K562 (cell line): ENCODE results near the gene ZNF474. TPM values are rescaled to one million over a fixed set of nuclear protein-coding genes. Genes with fewer than 3 reads are reported as not detected.

Source experiments
- ATAC-seq: fragments of 200-7000 bp; cut with Tn5 transposase; 3 replicates; pipeline ENCODE4 v1.9.1; 2020; ENCODE audit warnings: moderate library complexity
- BruUV-seq: library from RNA; stranded (reverse); fragments of 400-500 nt; replicated peaks from 2 replicates; lab custom pipeline; 2021; lab: Mats Ljungman, UMichigan
- CTCF ChIA-PET: fragments of 300-600 bp; formaldehyde crosslinking; extraction: SDS; loops from one replicate; lab custom pipeline; 2021; ENCODE audit warnings: low intra/inter-chr PET ratio; lab: Yijun Ruan, JAX
- POLR2A ChIA-PET: fragments of 300-600, 350-650 bp; sonication (Branson Sonifier 250); formaldehyde crosslinking; extraction: SDS; loops from one replicate; lab custom pipeline; 2021; ENCODE audit warnings: antibody characterized with exemption, inconsistent platforms; lab: Yijun Ruan, JAX
- DNase-seq, 4 experiments: peaks; one replicate each; pipeline versions ENCODE4 v3.0.0 to v3.0.0-alpha.2; 2011 to 2018; ENCODE audit warnings: low spot score in 3 of 4, mixed read lengths in 3 of 4; ENCODE audit errors: extremely low read depth in 1 of 4
- FAIRE-seq: peaks from 2 replicates; lab custom pipeline; 2011; peaks lifted over from hg19 to GRCh38; lab: Jason Lieb, UNC
- H2AFZ ChIP-seq: 2 replicates; pipeline ENCODE4 v1.6.0; 2011; ENCODE audit warnings: low read depth, low read length, control low read depth, inconsistent platforms
- H3K27ac ChIP-seq: fragments of 200-600 bp; 3 replicates; pipeline ENCODE4 v1.8.0; 2011; ENCODE audit warnings: low read depth, mild to moderate bottlenecking, control low read depth, inconsistent platforms, low read length, moderate library complexity, mixed read lengths; ENCODE audit errors: extremely low read depth
- H3K27me3 ChIP-seq, 2 experiments: fragments of 300-600 bp in 1 of 2; 2 replicates in 1 of 2; 3 replicates in 1 of 2; pipeline versions ENCODE4 v1.6.0 to v1.8.0; 2011; ENCODE audit warnings: inconsistent platforms in 2 of 2, low read length in 2 of 2, mild to moderate bottlenecking in 1 of 2, mixed read lengths in 1 of 2, moderate library complexity in 1 of 2; ENCODE audit not compliant: control insufficient read depth in 2 of 2, insufficient read depth in 2 of 2
- H3K36me3 ChIP-seq: fragments of 300-600 bp; 3 replicates; pipeline ENCODE4 v1.8.0; 2011; ENCODE audit warnings: mild to moderate bottlenecking, low read length, inconsistent platforms; ENCODE audit not compliant: control insufficient read depth, insufficient read depth
- H3K4me1 ChIP-seq, 2 experiments: fragments of 200-600 bp in 1 of 2; replicated peaks in 1 of 2; 2 replicates in 1 of 2; 3 replicates in 1 of 2; pipeline versions ENCODE4 v1.5.1 to v1.8.0; 2011; ENCODE audit warnings: inconsistent platforms in 2 of 2, low read length in 2 of 2, mild to moderate bottlenecking in 1 of 2, mixed read lengths in 1 of 2, moderate library complexity in 1 of 2; ENCODE audit not compliant: control insufficient read depth in 2 of 2, insufficient read depth in 2 of 2
- H3K4me2 ChIP-seq: 2 replicates; pipeline ENCODE4 v1.6.1; 2011; ENCODE audit warnings: low read length, control low read depth, inconsistent platforms, mixed read lengths; ENCODE audit not compliant: insufficient read depth
- H3K4me3 ChIP-seq: fragments of 200-600 bp; sonication (generic), shearing (Covaris generic); 2 replicates; pipeline ENCODE4 v1.5.1; 2016; ENCODE audit warnings: control low read depth, inconsistent platforms
- H3K79me2 ChIP-seq: fragments of 200-600 bp; 3 replicates; pipeline ENCODE4 v1.8.0; 2011; ENCODE audit warnings: low read length, inconsistent platforms; ENCODE audit not compliant: control insufficient read depth, insufficient read depth
- H3K9ac ChIP-seq, 2 experiments: 2 replicates each; pipeline versions ENCODE4 v1.6.0 to v1.6.1; 2011; ENCODE audit warnings: low read depth in 2 of 2, low read length in 2 of 2, control low read depth in 1 of 2, inconsistent platforms in 1 of 2, mild to moderate bottlenecking in 1 of 2, mixed read lengths in 1 of 2; ENCODE audit not compliant: insufficient read depth in 1 of 2
- H3K9me1 ChIP-seq: one replicate; pipeline ENCODE4 v1.6.0; 2011; ENCODE audit warnings: inconsistent platforms, mild to moderate bottlenecking, low read length, moderate library complexity; ENCODE audit not compliant: control insufficient read depth, insufficient read depth
- H3K9me3 ChIP-seq: replicated peaks from 2 replicates; pipeline ENCODE4 v1.5.1; 2011; ENCODE audit warnings: low read depth, low read length, inconsistent platforms; ENCODE audit not compliant: control insufficient read depth, insufficient read depth
- H4K20me1 ChIP-seq: replicated peaks from 2 replicates; pipeline ENCODE4 v1.6.1; 2011; ENCODE audit warnings: low read length, inconsistent platforms, mixed read lengths; ENCODE audit not compliant: control insufficient read depth, insufficient read depth
- DEAF1 ChIP-seq: fragments of 450-650 bp; formaldehyde crosslinking; IDR thresholded peaks from 2 replicates; pipeline ENCODE4 v1.4.0; 2020; ENCODE audit warnings: mild to moderate bottlenecking, moderate library complexity
- DMBX1 ChIP-seq: fragments of 250-450 bp; sonication (Bioruptor Pico); IDR thresholded peaks from 2 replicates; pipeline ENCODE4 v1.8.0; 2022; ENCODE audit warnings: inconsistent platforms, mild to moderate bottlenecking, moderate library complexity, borderline replicate concordance
- KLF6 ChIP-seq: fragments of 250-450 bp; sonication (Bioruptor Pico); IDR thresholded peaks from 2 replicates; pipeline ENCODE4 v1.4.0; 2020; ENCODE audit warnings: mild to moderate bottlenecking, moderate library complexity, borderline replicate concordance
- MAZ ChIP-seq, 2 experiments: fragments of 450-650 bp in 1 of 2; sonication (generic) in 1 of 2; formaldehyde crosslinking; IDR thresholded peaks in 1 of 2; conservative IDR thresholded peaks in 1 of 2; 2 replicates each; pipeline versions ENCODE4 v1.4.0 to v1.5.0; 2020; ENCODE audit warnings: mild to moderate bottlenecking in 1 of 2, missing genetic modification reagents in 1 of 2
- MNT ChIP-seq, 2 experiments: fragments of 450-650 bp; conservative IDR thresholded peaks; 2 replicates each; pipeline ENCODE4 v1.6.1; 2017; ENCODE audit warnings: mild to moderate bottlenecking in 2 of 2, moderate library complexity in 2 of 2
- MTA3 ChIP-seq: fragments of 450-650 bp; formaldehyde crosslinking; IDR thresholded peaks from 2 replicates; pipeline ENCODE4 v1.6.1; 2017; ENCODE audit warnings: mild to moderate bottlenecking, borderline replicate concordance
- POLR2H ChIP-seq: IDR thresholded peaks from 2 replicates; pipeline ENCODE4 v1.6.1; 2016; ENCODE audit warnings: missing genetic modification characterization, low read depth, mild to moderate bottlenecking, control low read depth, missing compliant biosample characterization, moderate library complexity
- SIRT6 ChIP-seq: IDR thresholded peaks from one replicate; pipeline ENCODE4 v1.6.1; 2012; ENCODE audit warnings: low read depth, mild to moderate bottlenecking, control low read depth, inconsistent platforms, low read length, moderate library complexity
- SNIP1 ChIP-seq: fragments of 450-650 bp; IDR thresholded peaks from 2 replicates; pipeline ENCODE4 v1.7.1; 2017; ENCODE audit warnings: low read depth, mild to moderate bottlenecking
- TRIM24 ChIP-seq, 2 experiments: fragments of 450-650 bp; IDR thresholded peaks; 2 replicates each; pipeline ENCODE4 v1.6.1; 2016
- ZBTB7A ChIP-seq: IDR thresholded peaks from 2 replicates; pipeline ENCODE4 v1.6.1; 2011; ENCODE audit warnings: low read depth, mild to moderate bottlenecking, low read length, moderate library complexity, borderline replicate concordance; ENCODE audit not compliant: control insufficient read depth
- ZFPM2 ChIP-seq: fragments of 250-450 bp; sonication (Bioruptor Pico); IDR thresholded peaks from 2 replicates; pipeline ENCODE4 v1.5.1; 2022; ENCODE audit warnings: mild to moderate bottlenecking
- ZNF146 ChIP-seq: IDR thresholded peaks from one replicate; pipeline ENCODE4 v1.6.1; 2018; ENCODE audit warnings: missing compliant biosample characterization; ENCODE audit not compliant: unreplicated experiment
- ZNF282 ChIP-seq: sonication (generic); formaldehyde crosslinking; IDR thresholded peaks from 2 replicates; pipeline ENCODE4 v1.8.1; 2023; ENCODE audit warnings: missing genetic modification reagents
- ZNF695 ChIP-seq: fragments of 450-650 bp; formaldehyde crosslinking; IDR thresholded peaks from 2 replicates; pipeline ENCODE4 v1.4.0; 2020; ENCODE audit warnings: mild to moderate bottlenecking, moderate library complexity
- in situ Hi-C: fragments of 300-500 bp; cut with MboI; formaldehyde crosslinking; loops from 4 replicates; pipeline ENCODE4 v1.15.0; 2018; ENCODE audit warnings: inconsistent platforms, mixed read lengths
- intact Hi-C: fragments of 100-400 bp; cut with micrococcal nuclease; formaldehyde crosslinking; loops from 2 replicates; pipeline ENCODE4 v1.14.2; 2022
- polyA plus RNA-seq, 8 experiments: library from polyadenylated mRNA; depleted of rRNA in 4 of 8; stranded (reverse) in 5 of 8; unstranded in 3 of 8; fragments of >200 nt; fragmentation: Nextera tagmentation in 2 of 8; fragmentation: Illumina TruSeq in 1 of 8; extraction: Ambion mirVana in 2 of 8; extraction: Trizol in 1 of 8; gene quantifications; 2 replicates each; pipeline versions ENCODE4 v1.2.1 to v1.2.3, GENCODE V29; 2011 to 2014; ENCODE audit warnings: inconsistent platforms in 1 of 8, missing spikeins in 1 of 8
- total RNA-seq, 7 experiments: library from RNA; depleted of rRNA in 6 of 7; stranded (reverse); fragments of >200 nt in 6 of 7; fragmentation: Illumina TruSeq in 2 of 7; extraction: Trizol in 2 of 7; gene quantifications; 2 replicates each; pipeline versions ENCODE4 v1.2.1 to v1.2.3, GENCODE V29; 2011 to 2021; ENCODE audit warnings: low replicate concordance in 1 of 7
- TF ChIP-seq, protein P1 (sequence below): sonication (generic); IDR thresholded peaks from 2 replicates; pipeline ENCODE4 v1.6.1; 2016
- TF ChIP-seq, protein P2 (sequence below): IDR thresholded peaks from 3 replicates; pipeline ENCODE4 v1.6.1; 2011; ENCODE audit warnings: borderline replicate concordance, mild to moderate bottlenecking, moderate library complexity; ENCODE audit not compliant: insufficient read length; ENCODE audit errors: extremely low read depth

ZNF474 gene
- total and polyA plus RNA-seq, 9 of the 15 experiments (the other 6 are each of a cell fraction or from before 2014, with no cell fraction given): 0.16 to 0.62 (median 0.39) TPM

- no peak for DNase-seq
- ChIA-PET POLR2A (interaction anchor here (0.5 to 2.2 kb wide), 3 partner anchors 13 to 143 kb away, joined by 3 to 6 read pairs (median 3); no protein-coding TSS in a partner anchor), CTCF (no interaction called here)
- no peak for TF ChIP-seq POLR2H (tag)
- no peak for TF ChIP-seq ZBTB7A
- TF ChIP-seq ZNF146: no peak
- TF ChIP-seq MAZ (CRISPR knock-in tag; conservative IDR thresholded peaks at IDR 0.05 in 1 of 2, IDR thresholded peaks at IDR 0.05 in 1 of 2): no peak
- TF ChIP-seq ZFPM2 (CRISPR knock-in tag): no peak
- TF ChIP-seq ZNF282 (CRISPR knock-in tag): no peak
- TF ChIP-seq SIRT6: no peak
- no peak for TF ChIP-seq TRIM24 (IDR thresholded peaks at IDR 0.05)
- TF ChIP-seq MTA3: no peak
- no peak for TF ChIP-seq MNT (conservative IDR thresholded peaks at IDR 0.05)
- TF ChIP-seq DMBX1: no peak
- no peak for TF ChIP-seq SNIP1
- TF ChIP-seq, protein P1, sequence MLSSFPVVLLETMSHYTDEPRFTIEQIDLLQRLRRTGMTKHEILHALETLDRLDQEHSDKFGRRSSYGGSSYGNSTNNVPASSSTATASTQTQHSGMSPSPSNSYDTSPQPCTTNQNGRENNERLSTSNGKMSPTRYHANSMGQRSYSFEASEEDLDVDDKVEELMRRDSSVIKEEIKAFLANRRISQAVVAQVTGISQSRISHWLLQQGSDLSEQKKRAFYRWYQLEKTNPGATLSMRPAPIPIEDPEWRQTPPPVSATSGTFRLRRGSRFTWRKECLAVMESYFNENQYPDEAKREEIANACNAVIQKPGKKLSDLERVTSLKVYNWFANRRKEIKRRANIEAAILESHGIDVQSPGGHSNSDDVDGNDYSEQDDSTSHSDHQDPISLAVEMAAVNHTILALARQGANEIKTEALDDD: no peak
- TF ChIP-seq, protein P2, sequence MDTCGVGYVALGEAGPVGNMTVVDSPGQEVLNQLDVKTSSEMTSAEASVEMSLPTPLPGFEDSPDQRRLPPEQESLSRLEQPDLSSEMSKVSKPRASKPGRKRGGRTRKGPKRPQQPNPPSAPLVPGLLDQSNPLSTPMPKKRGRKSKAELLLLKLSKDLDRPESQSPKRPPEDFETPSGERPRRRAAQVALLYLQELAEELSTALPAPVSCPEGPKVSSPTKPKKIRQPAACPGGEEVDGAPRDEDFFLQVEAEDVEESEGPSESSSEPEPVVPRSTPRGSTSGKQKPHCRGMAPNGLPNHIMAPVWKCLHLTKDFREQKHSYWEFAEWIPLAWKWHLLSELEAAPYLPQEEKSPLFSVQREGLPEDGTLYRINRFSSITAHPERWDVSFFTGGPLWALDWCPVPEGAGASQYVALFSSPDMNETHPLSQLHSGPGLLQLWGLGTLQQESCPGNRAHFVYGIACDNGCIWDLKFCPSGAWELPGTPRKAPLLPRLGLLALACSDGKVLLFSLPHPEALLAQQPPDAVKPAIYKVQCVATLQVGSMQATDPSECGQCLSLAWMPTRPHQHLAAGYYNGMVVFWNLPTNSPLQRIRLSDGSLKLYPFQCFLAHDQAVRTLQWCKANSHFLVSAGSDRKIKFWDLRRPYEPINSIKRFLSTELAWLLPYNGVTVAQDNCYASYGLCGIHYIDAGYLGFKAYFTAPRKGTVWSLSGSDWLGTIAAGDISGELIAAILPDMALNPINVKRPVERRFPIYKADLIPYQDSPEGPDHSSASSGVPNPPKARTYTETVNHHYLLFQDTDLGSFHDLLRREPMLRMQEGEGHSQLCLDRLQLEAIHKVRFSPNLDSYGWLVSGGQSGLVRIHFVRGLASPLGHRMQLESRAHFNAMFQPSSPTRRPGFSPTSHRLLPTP: no peak
- TF ChIP-seq ZNF695 (CRISPR knock-in tag): no peak
- no peak for TF ChIP-seq DEAF1 (CRISPR knock-in tag)
- TF ChIP-seq KLF6 (CRISPR knock-in tag): no peak
- Histone ChIP-seq H3K9ac (no peak overlapping the region), H4K20me1 (no peaks in the 10 kb centered on the region), H3K27ac (no peak overlapping the region), H3K4me1 (no peaks in the 10 kb centered on the region), H3K9me3 (no peaks in the 10 kb centered on the region), H3K27me3 (no peaks in the 10 kb centered on the region), H2AFZ (no peak overlapping the region), H3K4me3 (no peak overlapping the region), H3K79me2 (no peaks in the 10 kb centered on the region), H3K4me2 (no peak overlapping the region), H3K9me1 (no peaks in the 10 kb centered on the region), H3K36me3 (no peaks in the 10 kb centered on the region)
- ATAC-seq: no peak
- no TSS peak for BruUV-seq
- FAIRE-seq: no peak
- in situ Hi-C loops: no loop called here
- intact Hi-C loops: no loop called here
These were observed 34.7 kb downstream of the ZNF474 start for GRCh38 chr5:122164070-122164435.
